ENCODE measurements around the gene RPS16.

The RPS16 gene

DNA sequence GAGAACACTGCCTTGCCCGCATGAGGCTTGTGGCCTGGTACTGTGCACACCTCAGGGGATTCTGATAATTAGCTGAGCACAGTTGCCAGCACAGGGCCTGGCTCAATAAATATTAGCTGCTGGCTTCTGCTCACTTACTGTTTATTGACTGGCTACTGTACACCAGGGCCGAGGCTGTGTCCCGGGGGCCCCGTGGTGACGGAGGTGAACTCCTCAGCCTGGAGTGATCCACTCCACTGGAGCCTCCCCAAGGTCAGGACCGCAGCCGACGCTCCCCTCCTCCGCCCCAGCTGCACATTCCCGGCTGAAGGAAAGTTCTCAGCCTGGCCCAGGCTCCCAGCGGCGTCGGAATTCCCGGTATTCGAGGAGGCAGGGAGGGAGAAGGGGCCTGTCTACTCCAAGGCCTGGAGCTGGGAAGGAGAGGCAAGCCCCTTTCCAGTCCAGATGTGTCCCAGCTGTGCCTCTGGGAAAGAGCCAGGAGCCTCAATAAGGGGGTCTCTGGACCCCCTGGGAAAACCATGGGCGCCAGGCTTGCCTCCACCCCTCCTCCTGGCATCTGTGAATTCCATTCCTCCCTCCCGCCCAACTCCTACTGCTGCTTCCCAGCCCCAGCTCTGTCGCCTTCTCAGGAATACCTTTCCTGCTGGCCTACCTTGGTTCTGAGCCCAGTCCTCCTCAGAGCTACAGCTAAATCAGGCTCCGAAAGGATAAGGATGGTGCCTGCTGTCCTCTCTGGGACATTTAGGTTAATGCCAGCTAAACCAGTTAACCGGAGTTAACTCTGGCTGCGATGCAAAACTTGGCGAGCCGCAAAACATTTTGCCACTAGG lies 7.3 kb downstream of the RPS16 start (continued):
- no peak for TF ChIP-seq SALL2 (tag by site-specific recombination; IDR thresholded peaks at IDR 0.05; ENCODE audit: borderline replicate concordance)
- TF ChIP-seq ZNF266 (tag by site-specific recombination; IDR thresholded peaks at IDR 0.05; ENCODE audit: low read depth): no peak
- TF ChIP-seq, protein P1, sequence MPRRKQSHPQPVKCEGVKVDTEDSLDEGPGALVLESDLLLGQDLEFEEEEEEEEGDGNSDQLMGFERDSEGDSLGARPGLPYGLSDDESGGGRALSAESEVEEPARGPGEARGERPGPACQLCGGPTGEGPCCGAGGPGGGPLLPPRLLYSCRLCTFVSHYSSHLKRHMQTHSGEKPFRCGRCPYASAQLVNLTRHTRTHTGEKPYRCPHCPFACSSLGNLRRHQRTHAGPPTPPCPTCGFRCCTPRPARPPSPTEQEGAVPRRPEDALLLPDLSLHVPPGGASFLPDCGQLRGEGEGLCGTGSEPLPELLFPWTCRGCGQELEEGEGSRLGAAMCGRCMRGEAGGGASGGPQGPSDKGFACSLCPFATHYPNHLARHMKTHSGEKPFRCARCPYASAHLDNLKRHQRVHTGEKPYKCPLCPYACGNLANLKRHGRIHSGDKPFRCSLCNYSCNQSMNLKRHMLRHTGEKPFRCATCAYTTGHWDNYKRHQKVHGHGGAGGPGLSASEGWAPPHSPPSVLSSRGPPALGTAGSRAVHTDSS (tag by site-specific recombination; IDR thresholded peaks at IDR 0.05): no peak
- no peak for TF ChIP-seq ZNF777 (tag by site-specific recombination; IDR thresholded peaks at IDR 0.05; ENCODE audit: borderline replicate concordance)
- TF ChIP-seq HOXD13 (CRISPR knock-in tag; IDR thresholded peaks at IDR 0.05; ENCODE audit: borderline replicate concordance): no peak
- TF ChIP-seq, protein P2, sequence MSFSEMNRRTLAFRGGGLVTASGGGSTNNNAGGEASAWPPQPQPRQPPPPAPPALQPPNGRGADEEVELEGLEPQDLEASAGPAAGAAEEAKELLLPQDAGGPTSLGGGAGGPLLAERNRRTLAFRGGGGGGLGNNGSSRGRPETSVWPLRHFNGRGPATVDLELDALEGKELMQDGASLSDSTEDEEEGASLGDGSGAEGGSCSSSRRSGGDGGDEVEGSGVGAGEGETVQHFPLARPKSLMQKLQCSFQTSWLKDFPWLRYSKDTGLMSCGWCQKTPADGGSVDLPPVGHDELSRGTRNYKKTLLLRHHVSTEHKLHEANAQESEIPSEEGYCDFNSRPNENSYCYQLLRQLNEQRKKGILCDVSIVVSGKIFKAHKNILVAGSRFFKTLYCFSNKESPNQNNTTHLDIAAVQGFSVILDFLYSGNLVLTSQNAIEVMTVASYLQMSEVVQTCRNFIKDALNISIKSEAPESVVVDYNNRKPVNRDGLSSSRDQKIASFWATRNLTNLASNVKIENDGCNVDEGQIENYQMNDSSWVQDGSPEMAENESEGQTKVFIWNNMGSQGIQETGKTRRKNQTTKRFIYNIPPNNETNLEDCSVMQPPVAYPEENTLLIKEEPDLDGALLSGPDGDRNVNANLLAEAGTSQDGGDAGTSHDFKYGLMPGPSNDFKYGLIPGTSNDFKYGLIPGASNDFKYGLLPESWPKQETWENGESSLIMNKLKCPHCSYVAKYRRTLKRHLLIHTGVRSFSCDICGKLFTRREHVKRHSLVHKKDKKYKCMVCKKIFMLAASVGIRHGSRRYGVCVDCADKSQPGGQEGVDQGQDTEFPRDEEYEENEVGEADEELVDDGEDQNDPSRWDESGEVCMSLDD (tag by site-specific recombination; IDR thresholded peaks at IDR 0.05): no peak
- TF ChIP-seq ZNF514 (tag by site-specific recombination; IDR thresholded peaks at IDR 0.05): no peak
- TF ChIP-seq FEZF1 (tag by site-specific recombination; IDR thresholded peaks at IDR 0.05): no peak
- no peak for TF ChIP-seq ZNF132 (tag by site-specific recombination; IDR thresholded peaks at IDR 0.05; ENCODE audit: borderline replicate concordance)
- no peak for TF ChIP-seq ZNF248 (tag by site-specific recombination; IDR thresholded peaks at IDR 0.05)
- peak; percentile 68 for TF ChIP-seq ZNF664 (tag by site-specific recombination; IDR thresholded peaks at IDR 0.05)
- TF ChIP-seq ZNF600 (tag by site-specific recombination; IDR thresholded peaks at IDR 0.05): peak; percentile 82
- no peak for TF ChIP-seq ZNF426 (tag by site-specific recombination; IDR thresholded peaks at IDR 0.05)
- TF ChIP-seq ZNF239 (tag by site-specific recombination; IDR thresholded peaks at IDR 0.05): no peak
- no peak for TF ChIP-seq SETDB1 (IDR thresholded peaks at IDR 0.05; ENCODE audit: insufficient read length, low read length)
- no peak for TF ChIP-seq ZNF416 (tag by site-specific recombination; IDR thresholded peaks at IDR 0.05)
- TF ChIP-seq, protein P3, sequence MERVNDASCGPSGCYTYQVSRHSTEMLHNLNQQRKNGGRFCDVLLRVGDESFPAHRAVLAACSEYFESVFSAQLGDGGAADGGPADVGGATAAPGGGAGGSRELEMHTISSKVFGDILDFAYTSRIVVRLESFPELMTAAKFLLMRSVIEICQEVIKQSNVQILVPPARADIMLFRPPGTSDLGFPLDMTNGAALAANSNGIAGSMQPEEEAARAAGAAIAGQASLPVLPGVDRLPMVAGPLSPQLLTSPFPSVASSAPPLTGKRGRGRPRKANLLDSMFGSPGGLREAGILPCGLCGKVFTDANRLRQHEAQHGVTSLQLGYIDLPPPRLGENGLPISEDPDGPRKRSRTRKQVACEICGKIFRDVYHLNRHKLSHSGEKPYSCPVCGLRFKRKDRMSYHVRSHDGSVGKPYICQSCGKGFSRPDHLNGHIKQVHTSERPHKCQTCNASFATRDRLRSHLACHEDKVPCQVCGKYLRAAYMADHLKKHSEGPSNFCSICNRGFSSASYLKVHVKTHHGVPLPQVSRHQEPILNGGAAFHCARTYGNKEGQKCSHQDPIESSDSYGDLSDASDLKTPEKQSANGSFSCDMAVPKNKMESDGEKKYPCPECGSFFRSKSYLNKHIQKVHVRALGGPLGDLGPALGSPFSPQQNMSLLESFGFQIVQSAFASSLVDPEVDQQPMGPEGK (tag by site-specific recombination; IDR thresholded peaks at IDR 0.05): peak; percentile 56
- TF ChIP-seq ZNF501 (tag by site-specific recombination; IDR thresholded peaks at IDR 0.05): peak; percentile 39
- no peak for TF ChIP-seq GLI2 (tag by site-specific recombination; IDR thresholded peaks at IDR 0.05; ENCODE audit: borderline replicate concordance, low read depth)
- no peak for TF ChIP-seq ZNF214 (tag by site-specific recombination; IDR thresholded peaks at IDR 0.05; ENCODE audit: borderline replicate concordance)

DNA sequence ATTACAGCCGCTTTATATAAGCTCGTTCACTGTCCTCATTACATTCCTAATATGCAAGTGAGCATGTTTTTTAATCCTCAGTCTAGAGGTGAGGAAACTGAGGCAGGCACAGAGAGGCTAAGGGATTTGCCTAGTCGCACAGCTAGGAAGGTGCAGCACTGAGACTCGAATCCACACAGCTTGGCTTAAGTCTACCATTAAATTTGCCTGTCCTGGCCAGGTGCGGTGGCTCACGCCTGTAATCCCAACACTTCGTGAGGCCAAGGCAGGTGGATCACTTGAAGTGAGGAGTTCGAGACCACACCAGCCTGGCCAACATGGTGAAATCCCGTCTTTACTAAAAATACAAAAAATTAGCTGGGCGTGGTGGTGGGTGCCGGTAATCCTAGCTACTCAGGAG lies 8.0 kb downstream of the RPS16 start:
- POLR2A ChIA-PET: interaction anchor here (1.1 to 13.3 kb wide), 10 partner anchors 8 to 85 kb away, joined by 4 to 255 read pairs (median 14); partner anchors contain the start of genes MED29, PAF1, RPS16 and SAMD4B
- H3K27ac ChIP-seq (ENCODE audit: extremely low read depth, low read depth, low read length): no peak overlapping the region
- no peak for TF ChIP-seq ZNF140 (tag by site-specific recombination; IDR thresholded peaks at IDR 0.05)
- TF ChIP-seq ZNF214 (tag by site-specific recombination; IDR thresholded peaks at IDR 0.05; ENCODE audit: borderline replicate concordance): no peak
- TF ChIP-seq, protein P4, sequence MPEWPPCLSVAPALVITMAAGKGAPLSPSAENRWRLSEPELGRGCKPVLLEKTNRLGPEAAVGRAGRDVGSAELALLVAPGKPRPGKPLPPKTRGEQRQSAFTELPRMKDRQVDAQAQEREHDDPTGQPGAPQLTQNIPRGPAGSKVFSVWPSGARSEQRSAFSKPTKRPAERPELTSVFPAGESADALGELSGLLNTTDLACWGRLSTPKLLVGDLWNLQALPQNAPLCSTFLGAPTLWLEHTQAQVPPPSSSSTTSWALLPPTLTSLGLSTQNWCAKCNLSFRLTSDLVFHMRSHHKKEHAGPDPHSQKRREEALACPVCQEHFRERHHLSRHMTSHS (tag by site-specific recombination; IDR thresholded peaks at IDR 0.05): no peak
- TF ChIP-seq ZNF501 (tag by site-specific recombination; IDR thresholded peaks at IDR 0.05): no peak
- no peak for TF ChIP-seq ZNF629 (tag by site-specific recombination; IDR thresholded peaks at IDR 0.05)
- TF ChIP-seq ZNF624 (tag by site-specific recombination; IDR thresholded peaks at IDR 0.05): no peak
- no peak for TF ChIP-seq ZNF324 (tag by site-specific recombination; IDR thresholded peaks at IDR 0.05)
- no peak for TF ChIP-seq ZNF132 (tag by site-specific recombination; IDR thresholded peaks at IDR 0.05; ENCODE audit: borderline replicate concordance)
- TF ChIP-seq, protein P5, sequence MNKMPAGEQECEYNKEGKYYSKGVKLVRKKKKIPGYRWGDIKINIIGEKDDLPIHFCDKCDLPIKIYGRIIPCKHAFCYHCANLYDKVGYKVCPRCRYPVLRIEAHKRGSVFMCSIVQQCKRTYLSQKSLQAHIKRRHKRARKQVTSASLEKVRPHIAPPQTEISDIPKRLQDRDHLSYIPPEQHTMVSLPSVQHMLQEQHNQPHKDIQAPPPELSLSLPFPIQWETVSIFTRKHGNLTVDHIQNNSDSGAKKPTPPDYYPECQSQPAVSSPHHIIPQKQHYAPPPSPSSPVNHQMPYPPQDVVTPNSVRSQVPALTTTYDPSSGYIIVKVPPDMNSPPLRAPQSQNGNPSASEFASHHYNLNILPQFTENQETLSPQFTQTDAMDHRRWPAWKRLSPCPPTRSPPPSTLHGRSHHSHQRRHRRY (tag by site-specific recombination; IDR thresholded peaks at IDR 0.05): no peak
- no peak for TF ChIP-seq ZNF768 (tag by site-specific recombination; IDR thresholded peaks at IDR 0.05)
- TF ChIP-seq ZNF221 (tag by site-specific recombination; IDR thresholded peaks at IDR 0.05; ENCODE audit: borderline replicate concordance): no peak

More for the DNA sequence above, 8.0 kb downstream of the RPS16 start:
- Histone ChIP-seq H3K36me3 (ENCODE audit: control insufficient read depth in 2 of 2, insufficient read depth in 1 of 2, low read length in 2 of 2) (peaks cover 34 to 39% of the 10 kb centered on the region in 2 experiments), H3K9me3 (ENCODE audit: control insufficient read depth, insufficient read depth, low read depth, low read length) (no peaks in the 10 kb centered on the region), H3K4me3 (ENCODE audit: low read depth, low read length) (no peak overlapping the region), H3K4me1 (ENCODE audit: control insufficient read depth, insufficient read depth, low read length) (peaks cover 7% of the 10 kb centered on the region)
- CTCF ChIA-PET: interaction anchor here (1.0 to 4.2 kb wide), 11 partner anchors 9 to 105 kb away, joined by 3 to 20 read pairs (median 7); partner anchors contain the start of genes EID2B, PLEKHG2 and TIMM50
